Measurements from ENCODE around the gene CHP1.
"Not testable (repeated sequence)": the region's sequence is repeated elsewhere in the genome, so short reads cannot be mapped to it uniquely, and the experiment has no call there.

The CHP1 gene

DNA sequence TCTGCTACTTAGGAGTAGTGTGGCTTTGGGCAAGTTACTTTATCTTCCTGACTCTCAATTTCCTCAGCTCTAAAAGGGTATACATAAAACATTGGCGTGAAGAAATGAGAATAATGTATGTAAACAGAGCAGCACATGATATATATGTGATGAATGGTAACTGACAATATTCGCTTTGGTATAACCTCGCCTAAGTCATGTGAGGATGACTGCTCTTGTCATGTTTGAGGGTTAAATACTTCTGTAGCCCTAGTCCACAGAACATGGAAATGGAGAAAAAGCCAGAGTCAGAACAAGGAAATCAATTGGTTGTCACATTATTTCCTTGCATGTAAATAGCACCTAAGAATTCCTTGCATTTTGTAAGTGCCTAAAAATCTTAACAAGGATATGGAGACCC, 25.0 kb downstream of the CHP1 start:
- no peak for DNase-seq (ENCODE audit: low read depth)
- no peak overlapping the region for H3K4me3 ChIP-seq (ENCODE audit: low read length)
- TF ChIP-seq, protein P1, sequence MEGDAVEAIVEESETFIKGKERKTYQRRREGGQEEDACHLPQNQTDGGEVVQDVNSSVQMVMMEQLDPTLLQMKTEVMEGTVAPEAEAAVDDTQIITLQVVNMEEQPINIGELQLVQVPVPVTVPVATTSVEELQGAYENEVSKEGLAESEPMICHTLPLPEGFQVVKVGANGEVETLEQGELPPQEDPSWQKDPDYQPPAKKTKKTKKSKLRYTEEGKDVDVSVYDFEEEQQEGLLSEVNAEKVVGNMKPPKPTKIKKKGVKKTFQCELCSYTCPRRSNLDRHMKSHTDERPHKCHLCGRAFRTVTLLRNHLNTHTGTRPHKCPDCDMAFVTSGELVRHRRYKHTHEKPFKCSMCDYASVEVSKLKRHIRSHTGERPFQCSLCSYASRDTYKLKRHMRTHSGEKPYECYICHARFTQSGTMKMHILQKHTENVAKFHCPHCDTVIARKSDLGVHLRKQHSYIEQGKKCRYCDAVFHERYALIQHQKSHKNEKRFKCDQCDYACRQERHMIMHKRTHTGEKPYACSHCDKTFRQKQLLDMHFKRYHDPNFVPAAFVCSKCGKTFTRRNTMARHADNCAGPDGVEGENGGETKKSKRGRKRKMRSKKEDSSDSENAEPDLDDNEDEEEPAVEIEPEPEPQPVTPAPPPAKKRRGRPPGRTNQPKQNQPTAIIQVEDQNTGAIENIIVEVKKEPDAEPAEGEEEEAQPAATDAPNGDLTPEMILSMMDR (IDR thresholded peaks at IDR 0.05; ENCODE audit: insufficient read depth, low read depth, low read length, missing control alignments), result no peak

DNA sequence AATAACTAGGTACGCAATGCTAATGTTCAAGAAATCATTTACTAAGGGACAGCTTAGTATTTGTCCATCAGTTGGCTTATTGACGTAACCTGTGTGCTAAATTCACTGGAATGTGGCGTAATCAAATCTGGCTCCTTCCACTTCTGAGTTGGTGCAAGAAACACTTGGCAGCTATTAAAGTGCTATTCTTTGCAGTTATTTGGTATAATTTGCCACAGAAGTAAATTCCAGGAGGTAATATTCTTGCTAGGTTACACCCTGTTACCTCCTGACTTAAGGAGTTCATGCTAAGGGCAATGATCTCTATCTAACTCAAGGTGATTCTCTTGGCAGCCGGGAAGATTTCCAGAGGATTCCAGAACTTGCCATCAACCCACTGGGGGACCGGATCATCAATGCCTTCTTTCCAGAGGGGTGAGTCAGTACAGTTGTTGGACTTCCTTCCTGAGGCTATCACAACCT, 25.5 kb downstream of the CHP1 start:
- DNase-seq (ENCODE audit: low read depth), result peak; percentile 17
- no peak overlapping the region for H3K4me3 ChIP-seq (ENCODE audit: low read length)
- TF ChIP-seq, protein P1 (IDR thresholded peaks at IDR 0.05; ENCODE audit: insufficient read depth, low read depth, low read length, missing control alignments), result no peak

- no peak overlapping the region for H3K4me3 ChIP-seq (ENCODE audit: low read length)
- TF ChIP-seq, protein P1 (IDR thresholded peaks at IDR 0.05; ENCODE audit: insufficient read depth, low read depth, low read length, missing control alignments), result no peak
- peak; percentile 72 for DNase-seq (ENCODE audit: low read depth)
These were observed 27.8 kb downstream of the CHP1 start for GRCh38 chr15:41258750-41259471.

GRCh38 chr15:41259546-41260189, 28.6 kb downstream of the CHP1 start:
- DNase-seq (ENCODE audit: low read depth), result no peak
- H3K4me3 ChIP-seq (ENCODE audit: low read length), result no peak overlapping the region
- TF ChIP-seq, protein P1 (IDR thresholded peaks at IDR 0.05; ENCODE audit: insufficient read depth, low read depth, low read length, missing control alignments), result no peak

DNA sequence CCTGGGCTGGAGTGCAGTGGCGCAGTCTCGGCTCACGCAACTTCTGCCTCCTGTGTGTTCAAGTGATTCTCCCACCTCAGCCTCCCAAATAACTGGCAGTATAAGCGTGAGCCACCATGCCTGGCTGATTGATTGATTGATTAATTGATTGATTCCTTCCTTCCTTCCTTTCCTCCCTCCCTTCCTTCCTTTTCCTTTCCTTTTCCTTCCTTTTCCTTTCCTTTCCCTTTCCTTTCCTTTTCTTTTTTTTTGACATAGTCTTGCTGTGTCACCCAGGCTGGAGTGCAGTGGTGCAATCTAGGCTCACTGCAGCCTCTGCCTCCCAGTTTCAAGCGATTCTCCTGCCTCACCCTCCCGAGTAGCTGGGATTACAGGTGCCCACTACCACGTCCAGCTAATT, 29.9 kb downstream of the CHP1 start:
- DNase-seq (ENCODE audit: low read depth); H3K4me3 ChIP-seq (ENCODE audit: low read length): not testable (repeated sequence)

- DNase-seq (ENCODE audit: low read depth), result no peak
- TF ChIP-seq, protein P1 (IDR thresholded peaks at IDR 0.05; ENCODE audit: insufficient read depth, low read depth, low read length, missing control alignments), result no peak
- H3K4me3 ChIP-seq (ENCODE audit: low read length), result no peak overlapping the region
These were observed 31.5 kb downstream of the CHP1 start for GRCh38 chr15:41262571-41262970.

GRCh38 chr15:41263891-41264351, 32.9 kb downstream of the CHP1 start:
- TF ChIP-seq, protein P1 (IDR thresholded peaks at IDR 0.05; ENCODE audit: insufficient read depth, low read depth, low read length, missing control alignments), result no peak
- H3K4me3 ChIP-seq (ENCODE audit: low read length), result no peak overlapping the region
- DNase-seq (ENCODE audit: low read depth), result peak; percentile 48

All from epithelial cell of esophagus (primary cell).